Fibroblast of villous mesenchyme (primary cell): ENCODE measurements around the gene GNLY. TPM values are rescaled to one million over a fixed set of nuclear protein-coding genes. Genes with fewer than 3 reads are reported as not detected.
"Not testable (repeated sequence)": the region's sequence is repeated elsewhere in the genome, so short reads cannot be mapped to it uniquely, and the experiment has no call there.

Experiments used
- DNase-seq: peaks from one replicate; pipeline ENCODE4 v3.0.0-alpha.2; 2010; ENCODE audit warnings: low read depth
- H3K4me3 ChIP-seq: 2 replicates; pipeline ENCODE4 v1.5.1; 2011; ENCODE audit warnings: low read depth, mild to moderate bottlenecking, low read length
- CTCF ChIP-seq: IDR thresholded peaks from 2 replicates; pipeline ENCODE4 v1.5.1; 2012; ENCODE audit warnings: low read depth, mild to moderate bottlenecking, low read length; ENCODE audit not compliant: insufficient read depth
- total RNA-seq: library from RNA; depleted of rRNA; stranded (reverse); fragments of >200 nt; gene quantifications from 2 replicates; pipeline ENCODE4 v1.2.3, GENCODE V29; 2012

GNLY gene
- total RNA-seq, 1 donor = not detected

- no peak overlapping the region for H3K4me3 ChIP-seq
- no peak for DNase-seq
- TF ChIP-seq CTCF = no peak
Observed at GRCh38 chr2:85659324-85659981, 34.7 kb upstream of the GNLY start.

GRCh38 chr2:85660301-85660700 lies 33.9 kb upstream of the GNLY start:
- H3K4me3 ChIP-seq, DNase-seq: not testable (repeated sequence)

GRCh38 chr2:85660725-85661124 lies 33.4 kb upstream of the GNLY start:
- H3K4me3 ChIP-seq = no peak overlapping the region
- no peak for DNase-seq
- no peak for TF ChIP-seq CTCF

GRCh38 chr2:85661139-85661858 lies 32.9 kb upstream of the GNLY start:
- DNase-seq = no peak
- no peak overlapping the region for H3K4me3 ChIP-seq
- TF ChIP-seq CTCF = no peak

GRCh38 chr2:85662899-85663593 lies 31.1 kb upstream of the GNLY start:
- DNase-seq = peak; percentile 77
- H3K4me3 ChIP-seq = no peak overlapping the region

GRCh38 chr2:85663594-85664565 lies 30.3 kb upstream of the GNLY start:
- TF ChIP-seq CTCF = no peak
- H3K4me3 ChIP-seq = no peak overlapping the region
- DNase-seq = no peak

More at GRCh38 chr2:85662899-85663593, 31.1 kb upstream of the GNLY start:
- no peak for TF ChIP-seq CTCF
